DMS114 treated with DMSO at 0.1 percent for 48 hours (cell line): ENCODE measurements around the gene PRSS23.
"Not testable (repeated sequence)": the region's sequence is repeated elsewhere in the genome, so short reads cannot be mapped to it uniquely, and the experiment has no call there.

Experiments used
- DNase-seq: peaks from one replicate; lab custom pipeline; 2025; ENCODE audit not compliant: unreplicated experiment; lab: John Stamatoyannopoulos, UW

The PRSS23 gene

GRCh38 chr11:86812322-86812670, 12.0 kb downstream of the PRSS23 start:
- no peak for DNase-seq

- DNase-seq = no peak
Observed at GRCh38 chr11:86812981-86813380, 12.6 kb downstream of the PRSS23 start.

DNA sequence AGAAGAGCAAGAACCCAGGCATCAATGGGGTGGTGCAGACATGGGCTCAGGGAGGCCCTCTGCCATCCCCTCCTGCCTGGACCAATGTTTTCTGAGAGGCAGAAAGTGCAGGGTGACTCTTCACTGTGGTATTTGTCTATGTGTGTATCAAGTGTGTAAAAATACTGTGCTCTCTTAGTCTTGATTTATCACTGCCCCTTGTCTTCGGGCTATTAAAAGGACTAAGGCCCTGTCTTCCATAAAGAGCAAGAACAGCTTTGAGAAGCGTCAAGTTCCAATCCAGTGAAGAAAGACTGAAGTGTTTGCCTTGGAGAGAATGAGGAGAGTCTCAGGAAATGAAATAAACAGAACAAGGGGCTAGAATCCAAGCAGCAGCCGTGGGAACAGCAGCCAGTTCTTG, 14.4 kb downstream of the PRSS23 start:
- no peak for DNase-seq

- DNase-seq = no peak
Observed at GRCh38 chr11:86815726-86816125, 15.4 kb downstream of the PRSS23 start.

- no peak for DNase-seq
Observed at GRCh38 chr11:86816251-86816726, 15.9 kb downstream of the PRSS23 start.

- DNase-seq = peak; percentile 67
Observed at GRCh38 chr11:86818462-86819192, 18.3 kb downstream of the PRSS23 start.

GRCh38 chr11:86824139-86824538, 23.8 kb downstream of the PRSS23 start:
- not testable (repeated sequence) for DNase-seq

GRCh38 chr11:86834376-86834775, 34.0 kb downstream of the PRSS23 start:
- not testable (repeated sequence) for DNase-seq

DNA sequence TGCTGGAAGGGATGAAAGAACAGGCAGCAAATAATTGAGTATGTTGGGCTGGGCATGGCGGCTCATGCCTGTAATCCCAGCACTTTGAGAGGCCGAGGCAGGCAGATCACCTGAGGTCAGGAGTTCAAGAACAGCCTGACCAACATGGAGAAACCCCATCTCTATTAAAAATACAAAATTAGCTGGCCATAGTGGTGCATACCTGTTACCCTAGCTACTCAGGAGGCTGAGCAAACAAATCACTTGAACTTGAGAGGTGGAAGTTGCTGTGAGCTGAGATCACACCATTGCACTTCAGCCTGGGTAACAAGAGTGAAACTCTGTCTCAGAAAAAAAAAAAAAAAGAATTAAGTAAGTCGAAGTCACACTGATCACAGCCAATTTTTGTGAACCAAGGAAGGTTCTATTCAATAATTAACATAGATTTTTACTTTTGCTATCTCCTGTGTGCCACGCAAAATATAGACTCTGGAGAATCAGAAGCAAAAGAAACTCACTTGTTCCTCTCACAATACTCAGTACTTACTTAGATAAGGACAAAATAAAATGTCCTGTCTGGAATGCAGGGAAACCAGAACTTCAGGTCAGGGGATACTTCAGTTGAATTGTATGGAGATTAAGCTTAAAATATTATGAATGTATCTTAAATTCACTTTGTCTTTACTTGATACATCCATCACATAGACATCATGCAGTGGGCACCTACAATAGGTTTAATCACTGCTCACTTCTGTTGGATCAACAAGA, 44.6 kb downstream of the PRSS23 start:
- DNase-seq = not testable (repeated sequence)

DNA sequence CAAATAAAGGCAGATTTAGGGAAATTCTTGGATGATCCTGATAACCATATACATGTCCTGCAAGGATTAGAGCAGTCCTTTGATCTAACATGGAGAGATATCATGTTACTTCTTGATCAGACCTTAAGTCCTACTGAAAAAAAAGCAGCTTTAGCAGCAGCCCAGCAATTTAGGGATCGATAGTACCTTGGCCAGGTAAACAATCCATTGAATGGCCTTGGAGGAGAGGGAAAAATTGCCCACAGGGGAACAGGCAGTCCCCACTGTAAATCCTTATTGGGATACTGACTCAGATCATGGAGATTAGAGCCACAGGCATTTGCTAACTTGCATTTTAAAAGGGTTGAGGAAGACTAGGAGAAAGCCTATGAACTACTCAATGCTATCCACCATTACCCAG, 47.8 kb downstream of the PRSS23 start:
- DNase-seq = no peak

GRCh38 chr11:86849679-86850078, 49.3 kb downstream of the PRSS23 start:
- no peak for DNase-seq
